Stimulated activated CD4-positive, alpha-beta T cell treated with anti-CD3 and anti-CD28 coated beads, TNF-alpha, amount 100 ng/mL, for 24 hours (primary cell): ENCODE data around the gene CCL28.
A peak's percentile ranks its signal among the peaks of the same experiment; 100 is the strongest.
"Not testable (repeated sequence)": the region's sequence is repeated elsewhere in the genome, so short reads cannot be mapped to it uniquely, and the experiment has no call there.

Experiments used
- DNase-seq, 3 experiments: peaks; one replicate each; pipeline ENCODE4 v3.0.0-alpha.2; 2020; ENCODE audit warnings: low read depth in 3 of 3

The CCL28 gene

DNA sequence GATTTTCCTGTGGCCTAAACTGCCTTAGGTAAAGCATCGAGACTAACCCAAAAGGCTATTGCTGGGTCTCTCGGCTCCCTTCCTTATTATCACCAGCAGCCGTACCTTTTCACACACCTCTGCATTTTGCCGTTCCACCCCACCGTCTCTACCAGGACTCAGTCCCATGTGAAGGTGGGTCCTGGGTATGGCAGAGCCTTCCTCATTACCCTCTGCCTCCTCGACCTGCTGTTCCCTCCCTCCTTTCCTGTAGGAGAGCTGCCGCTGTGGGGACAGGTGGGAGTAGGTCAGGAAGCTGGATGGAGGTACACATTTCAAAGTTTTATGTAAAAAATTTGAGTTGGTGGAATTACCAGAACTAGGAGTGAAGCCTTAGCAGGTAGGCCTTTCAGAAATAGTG is 1.8 kb downstream of the CCL28 start:
- no peak for DNase-seq

DNA sequence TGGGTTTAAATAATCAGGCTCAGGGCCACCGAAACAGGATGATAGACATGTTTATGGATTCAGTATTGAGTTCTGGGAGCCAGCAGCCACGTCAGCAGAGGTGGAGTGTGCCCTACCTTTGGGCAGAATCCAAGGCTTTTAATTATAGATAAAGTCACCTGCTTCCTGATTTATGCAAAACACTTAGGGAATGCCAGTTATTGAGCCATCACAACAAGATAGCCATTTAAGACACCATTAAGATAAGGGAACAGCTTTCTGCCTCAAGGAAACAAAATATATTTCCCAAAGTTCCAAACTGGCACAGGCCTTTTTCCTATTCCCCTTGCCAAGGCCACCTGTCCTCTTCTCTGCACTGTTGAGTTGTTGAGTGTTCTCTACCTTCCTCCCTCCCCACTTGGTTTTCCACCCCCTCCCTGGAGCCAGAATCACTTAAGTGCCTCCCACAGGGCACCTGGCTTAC is 2.4 kb downstream of the CCL28 start:
- DNase-seq = no peak

DNA sequence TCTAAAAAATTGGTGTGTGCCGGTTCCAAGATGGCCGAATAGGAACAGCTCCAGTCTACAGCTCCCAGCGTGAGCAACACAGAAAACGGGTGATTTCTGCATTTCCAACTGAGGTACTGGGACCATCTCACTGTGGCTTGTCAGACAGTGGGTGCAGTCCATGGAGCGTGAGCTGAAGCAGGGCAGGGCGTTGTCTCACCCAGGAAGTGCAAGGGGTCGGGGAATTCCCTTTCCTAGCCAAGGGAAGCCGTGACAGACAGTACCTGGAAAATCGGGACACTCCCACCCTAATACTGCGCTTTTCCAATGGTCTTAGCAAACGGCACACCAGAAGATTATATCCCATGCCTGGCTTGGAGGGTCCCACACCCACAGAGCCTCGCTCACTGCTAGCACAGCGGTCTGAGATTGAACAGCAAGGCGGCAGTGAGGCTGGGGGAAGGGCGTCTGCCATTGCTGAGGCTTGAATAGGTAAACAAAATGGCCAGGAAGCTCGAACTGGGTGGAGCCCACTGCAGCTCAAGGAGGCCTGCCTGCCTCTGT is 9.6 kb downstream of the CCL28 start:
- DNase-seq = not testable (repeated sequence)

DNA sequence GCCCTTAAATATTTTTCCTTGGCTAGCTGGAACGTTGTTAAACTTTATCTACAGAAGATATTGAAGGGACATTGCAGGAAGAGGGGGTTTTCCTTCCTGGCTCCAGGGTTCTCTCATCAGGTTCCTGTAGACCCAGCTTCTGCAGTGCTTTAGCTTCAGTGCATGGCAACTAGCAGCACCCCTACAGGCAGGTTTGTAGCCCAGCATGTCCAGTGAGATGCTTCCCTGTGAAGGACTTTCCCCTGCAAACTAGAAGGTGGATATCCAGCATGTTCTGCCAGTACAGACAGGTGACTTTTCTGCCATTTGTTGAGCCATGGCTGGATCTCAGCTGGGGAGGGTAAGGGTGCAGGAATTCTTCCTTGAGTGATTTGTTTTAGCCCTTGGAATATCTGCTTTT is 10.4 kb downstream of the CCL28 start:
- DNase-seq = no peak

DNA sequence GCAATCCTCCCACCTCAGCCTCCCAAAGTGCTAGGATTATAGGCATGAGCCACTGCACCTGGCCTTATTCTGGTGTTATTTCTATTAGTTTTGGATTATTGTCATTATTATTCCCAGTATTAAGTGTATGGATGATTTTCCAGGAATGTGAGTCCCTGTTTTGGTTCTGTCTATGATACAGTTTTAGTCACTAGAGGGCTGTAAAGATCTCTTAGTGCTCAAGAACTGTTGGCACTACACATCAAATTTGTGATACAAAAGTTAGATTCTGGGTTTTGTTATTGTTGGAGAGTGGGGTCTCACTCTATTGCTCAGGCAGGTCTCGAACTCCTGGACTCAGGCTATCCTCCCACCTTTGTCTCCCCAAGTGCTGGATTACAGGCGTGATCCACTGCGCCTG is 12.1 kb downstream of the CCL28 start:
- DNase-seq = no peak

DNA sequence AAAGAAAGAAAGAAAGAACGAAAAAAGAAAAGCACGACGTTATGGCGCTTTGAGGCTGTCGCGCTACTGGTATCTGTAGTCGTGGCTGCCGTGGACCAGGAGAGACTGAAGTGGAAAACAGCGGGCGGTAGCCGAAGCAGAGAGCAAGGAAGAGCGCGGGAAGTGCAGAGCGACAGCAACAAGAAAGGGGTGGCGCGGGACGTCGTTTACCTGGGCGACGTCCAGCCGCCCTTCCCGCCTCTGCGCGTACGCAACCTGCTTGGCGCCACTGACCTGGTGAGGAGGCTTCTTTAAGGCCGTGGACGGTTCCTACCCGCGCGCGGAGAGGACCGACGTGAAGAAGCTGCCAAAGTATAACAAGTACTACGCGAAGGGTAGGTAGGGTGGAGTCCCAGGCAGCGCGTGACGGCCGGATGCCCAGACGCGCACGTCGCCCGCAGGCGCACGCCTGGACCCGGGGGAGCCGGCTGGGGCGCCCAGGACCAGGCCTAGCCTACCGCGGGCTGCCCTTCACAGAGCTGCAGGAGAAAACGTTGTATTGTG is 15.4 kb downstream of the CCL28 start:
- peak; percentile 32 to 63 (median 49) for DNase-seq

DNA sequence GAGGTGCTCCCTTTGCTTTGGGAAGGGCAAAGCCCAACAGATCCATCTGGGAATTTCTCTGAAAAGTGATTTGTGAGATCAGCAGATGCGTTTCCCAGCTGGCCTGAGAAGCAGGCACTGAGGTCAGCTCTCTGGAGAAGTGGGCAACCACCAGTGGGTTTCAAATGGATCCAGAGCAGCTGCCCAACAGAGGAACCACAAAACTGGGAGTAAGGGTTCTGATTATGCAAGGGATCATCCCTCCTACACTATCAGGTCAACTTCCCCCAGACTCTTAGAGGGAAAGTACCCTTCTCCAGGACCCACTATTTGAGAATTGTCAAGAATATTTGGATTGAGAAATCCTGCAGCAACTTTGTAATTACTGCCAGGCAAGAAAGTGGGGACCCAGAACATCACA is 21.7 kb downstream of the CCL28 start:
- DNase-seq = no peak

DNA sequence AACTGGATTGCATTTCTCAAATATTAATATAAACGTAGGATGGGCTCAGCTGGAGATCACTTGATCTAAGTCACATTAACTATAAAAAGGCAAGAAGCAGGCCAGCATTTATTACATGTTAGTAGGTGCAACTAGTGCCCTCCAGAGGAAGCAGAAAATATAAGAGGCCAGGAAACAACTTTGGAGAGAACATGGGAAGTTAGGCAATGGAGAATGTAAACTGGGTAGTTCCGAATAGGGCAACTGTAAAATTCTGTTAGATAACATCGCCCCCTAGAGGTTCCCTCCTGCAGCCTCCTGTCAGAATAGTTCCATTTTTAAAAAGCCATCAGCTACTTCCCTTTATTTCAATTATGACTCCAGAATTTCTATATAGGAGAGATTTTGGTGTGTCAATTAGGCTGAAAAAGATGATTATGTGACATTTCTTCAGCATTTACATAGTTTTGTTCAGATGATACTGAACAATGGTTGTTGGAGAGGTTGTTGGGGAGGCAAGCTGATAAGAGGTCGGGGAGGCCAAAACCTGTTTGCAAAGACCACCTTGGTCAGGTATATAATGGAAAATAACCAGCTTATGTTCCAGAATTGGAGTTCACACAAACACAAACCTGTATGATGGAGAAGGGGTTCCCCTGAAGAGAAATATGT is 22.4 kb downstream of the CCL28 start:
- peak; percentile 21 to 42 (median 25) for DNase-seq

DNA sequence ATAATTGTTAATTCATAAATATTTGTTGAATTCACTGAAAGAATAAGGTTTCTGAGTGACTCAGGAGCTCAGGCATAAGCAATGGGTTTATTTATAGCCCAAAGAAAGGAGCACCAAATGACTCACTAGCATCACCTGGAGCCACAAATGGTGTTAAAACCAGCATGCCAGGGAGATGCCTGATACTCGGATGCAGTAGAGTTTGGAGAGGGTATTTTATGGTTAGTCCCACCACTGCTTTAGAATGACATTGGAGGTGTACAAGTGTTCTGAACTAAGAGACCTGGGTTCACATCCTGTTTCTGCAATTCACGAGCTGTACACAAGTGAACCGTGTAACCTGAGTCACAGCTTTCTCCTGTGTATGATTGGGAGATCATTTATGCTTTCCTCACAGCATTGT is 25.2 kb downstream of the CCL28 start:
- DNase-seq = no peak

DNA sequence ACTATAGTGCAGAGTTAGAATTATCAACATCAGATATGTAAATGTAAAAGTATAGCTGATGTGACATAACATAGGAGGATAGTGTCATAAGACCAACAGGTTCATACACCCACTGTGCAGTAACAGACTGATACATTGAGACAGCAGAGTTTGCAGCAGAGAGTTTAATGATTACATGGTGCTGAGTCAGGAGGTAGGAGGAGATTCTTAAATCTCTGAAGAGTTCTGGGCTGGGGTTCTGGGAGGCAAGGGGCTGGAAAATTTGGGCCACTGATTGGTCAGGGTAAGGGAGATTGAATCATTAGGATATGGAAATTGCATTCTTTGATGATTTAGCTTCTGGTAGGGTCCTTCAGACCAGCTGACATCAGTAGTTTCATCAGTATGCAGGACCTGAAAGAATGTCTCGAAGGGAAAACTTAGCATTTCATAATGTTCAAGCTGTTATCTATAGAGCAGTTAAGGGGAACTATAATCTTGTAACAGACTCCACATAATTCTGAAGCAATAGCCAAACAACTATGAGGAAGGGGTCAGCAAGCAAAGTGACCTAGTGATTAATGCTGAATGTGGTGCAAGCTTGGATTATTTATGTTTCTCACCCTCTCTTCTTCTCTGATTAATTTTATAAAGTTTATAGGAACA is 35.6 kb downstream of the CCL28 start:
- DNase-seq = no peak

DNA sequence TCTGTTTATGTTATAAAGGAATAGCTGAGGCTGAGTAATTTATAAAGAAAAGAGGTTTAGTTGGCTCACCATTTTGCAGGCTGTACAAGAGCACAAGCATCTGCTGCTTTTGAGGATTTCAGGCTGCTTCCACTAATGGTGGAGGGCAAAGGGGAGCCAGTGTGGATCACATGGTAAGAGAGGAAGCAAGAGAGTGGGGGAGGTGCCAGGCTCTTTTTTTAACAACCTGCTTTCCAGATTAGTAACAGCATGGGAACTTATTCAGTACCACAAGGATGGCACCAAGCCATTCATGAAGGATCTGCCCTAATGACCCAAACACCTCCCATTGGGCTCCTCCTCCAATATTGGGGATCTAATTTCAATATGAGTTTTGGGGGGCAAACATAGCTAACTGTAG is 40.4 kb downstream of the CCL28 start:
- no peak for DNase-seq

DNA sequence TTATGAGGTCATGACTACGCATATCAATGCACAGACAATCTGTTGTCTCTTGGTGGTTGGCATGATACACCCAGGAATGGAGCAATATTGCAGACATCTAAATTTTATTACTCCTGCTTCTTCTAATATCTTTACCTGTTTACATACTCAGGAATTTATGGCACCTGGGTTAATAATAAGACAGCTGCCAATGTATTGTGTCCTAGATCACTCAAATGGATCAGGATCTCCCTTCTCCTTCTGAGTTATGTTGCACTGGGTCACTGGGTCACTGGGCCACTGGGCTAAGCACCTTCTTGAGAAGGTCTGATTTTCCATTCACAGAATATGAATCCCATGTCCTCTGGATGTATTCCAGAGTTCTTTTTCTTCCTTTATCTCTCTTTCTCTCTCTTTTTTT is 41.8 kb downstream of the CCL28 start:
- no peak for DNase-seq

DNA sequence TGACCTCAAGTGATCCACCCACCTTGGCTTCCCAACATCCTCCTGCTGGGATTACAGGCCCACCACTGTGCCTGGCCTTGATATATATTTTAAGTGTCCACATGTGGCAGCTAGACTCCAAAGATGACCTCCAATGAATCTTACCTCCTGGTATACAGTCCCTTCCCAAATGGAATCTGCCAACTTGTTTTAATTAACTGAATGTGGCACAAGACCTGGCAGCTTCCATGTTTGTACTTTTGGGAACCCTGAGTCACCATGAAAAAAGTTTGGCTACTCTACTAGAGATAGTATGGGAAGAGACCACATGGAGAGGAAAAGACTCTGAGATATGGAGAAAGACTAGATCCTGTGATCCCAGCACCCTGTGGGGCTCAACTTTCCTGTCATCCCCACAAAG is 42.5 kb downstream of the CCL28 start:
- no peak for DNase-seq

DNA sequence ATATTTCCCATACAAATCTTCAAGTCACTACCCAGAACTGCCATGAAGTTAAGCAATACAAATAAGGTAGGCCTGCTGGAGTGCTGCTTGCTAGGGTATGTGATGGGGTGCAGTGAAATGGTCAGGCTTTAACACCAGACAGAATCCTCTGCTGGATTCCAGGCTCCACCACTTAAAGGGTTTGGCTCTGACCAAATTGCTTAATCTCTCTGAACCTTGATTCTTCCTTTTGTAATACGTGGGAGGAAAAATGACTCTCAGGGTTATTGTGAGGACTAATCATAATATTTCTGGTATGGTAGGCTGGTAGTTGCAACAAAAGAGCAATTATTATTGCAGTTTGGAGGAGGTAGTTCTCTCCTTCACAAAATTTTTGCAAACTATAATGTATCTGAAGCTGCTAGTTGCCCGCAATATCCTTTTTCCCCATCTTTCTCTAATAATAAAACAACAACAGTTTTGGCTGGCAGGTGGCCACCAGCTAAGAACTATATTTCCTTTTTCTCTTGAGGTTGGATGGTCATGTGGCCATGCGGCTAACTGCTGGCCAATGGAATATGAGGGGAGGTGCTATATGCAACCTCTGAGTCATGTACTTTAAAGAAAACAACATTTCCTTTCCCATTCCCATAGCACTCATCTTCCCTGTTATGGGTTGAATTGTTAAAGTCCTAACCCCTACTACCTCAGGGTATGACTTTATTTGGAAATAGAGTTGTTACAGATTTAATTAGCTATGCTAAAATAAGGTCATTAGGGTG is 44.1 kb downstream of the CCL28 start:
- no peak for DNase-seq

DNA sequence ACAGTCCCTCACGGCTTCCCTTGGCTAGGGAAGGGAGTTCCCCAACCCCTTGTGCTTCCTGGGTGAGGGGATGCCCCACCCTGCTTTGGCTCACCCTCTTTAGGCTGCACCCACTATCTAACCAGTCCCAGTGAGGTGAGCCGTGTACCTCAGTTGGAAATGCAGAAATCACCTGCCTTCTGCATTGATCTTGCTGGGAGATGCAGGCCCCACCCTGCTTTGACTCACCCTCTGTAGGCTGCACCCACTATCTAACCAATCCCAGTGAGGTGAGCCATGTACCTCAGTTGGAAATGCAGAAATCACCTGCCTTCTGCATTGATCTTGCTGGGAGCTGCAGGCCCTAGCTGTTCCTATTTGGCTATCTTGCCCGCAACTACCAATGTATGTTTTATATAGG is 44.7 kb downstream of the CCL28 start:
- DNase-seq = no peak

DNA sequence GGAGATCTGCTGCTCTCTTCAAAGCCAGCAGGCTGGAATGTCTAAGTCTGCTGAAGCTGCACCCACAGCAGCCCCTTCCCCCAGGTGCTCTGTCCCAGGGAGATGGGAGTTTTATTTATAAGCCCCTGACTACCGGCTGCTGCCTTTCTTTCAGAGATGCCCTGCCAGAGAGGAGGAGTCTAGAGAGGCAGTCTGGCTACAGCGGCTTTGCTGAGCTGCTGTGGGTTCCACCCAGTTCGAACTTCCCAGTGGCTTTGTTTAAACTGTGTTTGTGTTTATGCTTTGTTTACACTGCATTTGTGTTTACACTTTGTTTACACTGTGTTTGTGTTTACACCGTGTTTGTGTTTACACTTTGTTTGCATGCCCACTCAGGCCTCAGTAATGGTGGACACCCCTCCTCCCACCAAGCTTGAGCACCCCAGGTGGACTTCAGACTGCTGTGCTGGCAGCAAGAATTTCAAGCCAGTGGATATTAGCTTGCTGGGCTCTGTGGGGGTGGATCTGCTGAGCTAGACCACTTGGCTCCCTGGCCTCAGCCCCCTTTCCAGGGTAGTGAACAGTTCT is 45.4 kb downstream of the CCL28 start:
- DNase-seq = not testable (repeated sequence)

DNA sequence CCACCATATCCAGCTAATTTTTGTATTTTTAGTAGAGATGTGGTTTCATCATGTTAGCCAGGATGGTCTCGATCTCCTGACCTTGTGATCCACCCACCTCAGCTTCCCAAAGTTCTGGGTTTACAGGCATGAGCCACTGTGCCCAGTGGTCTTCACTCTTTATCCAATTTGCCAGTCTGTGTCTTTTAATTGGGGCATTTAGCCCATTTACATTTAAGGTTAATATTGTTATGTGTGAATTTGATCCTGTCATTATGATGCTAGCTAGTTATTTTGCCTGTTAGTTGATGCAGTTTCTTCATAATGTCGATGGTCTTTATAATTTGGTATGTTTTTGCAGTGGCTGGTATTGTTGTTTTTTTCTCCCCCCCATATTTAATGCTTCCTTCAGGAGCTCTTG is 47.0 kb downstream of the CCL28 start:
- DNase-seq = not testable (repeated sequence)

DNA sequence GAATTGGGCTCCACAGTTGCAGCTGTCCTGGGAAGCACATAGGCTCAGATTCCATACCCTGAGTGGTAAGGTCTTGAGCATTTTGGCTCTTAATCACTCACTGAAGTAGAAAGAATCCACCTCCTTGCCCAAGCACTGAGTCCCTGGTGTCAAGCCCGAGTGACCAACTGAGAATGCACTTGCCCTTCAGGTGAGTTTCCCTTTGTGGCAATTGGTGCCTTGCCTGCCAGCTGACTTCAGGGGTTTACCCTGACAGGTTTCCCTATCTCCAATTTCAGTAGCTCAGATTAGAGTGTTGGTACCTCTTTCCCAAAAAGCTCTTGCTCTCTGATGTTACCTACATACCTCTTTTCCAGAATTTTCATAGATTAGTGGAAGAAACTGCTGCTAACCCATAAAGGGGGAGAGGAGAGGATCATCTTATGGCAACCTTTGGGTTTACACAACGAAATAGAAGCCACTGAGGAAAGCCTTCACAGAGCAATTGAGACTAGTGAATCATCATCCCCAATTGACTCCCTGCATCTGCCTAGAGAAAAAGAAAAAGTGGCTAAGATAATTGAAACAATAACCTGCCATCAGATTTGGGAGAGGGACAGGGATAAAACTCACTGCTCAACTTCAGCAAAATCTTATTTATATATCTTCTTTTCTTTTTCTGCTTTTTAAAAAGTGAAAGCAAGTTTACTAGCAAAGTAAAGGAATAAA is 48.6 kb downstream of the CCL28 start:
- DNase-seq = no peak

DNA sequence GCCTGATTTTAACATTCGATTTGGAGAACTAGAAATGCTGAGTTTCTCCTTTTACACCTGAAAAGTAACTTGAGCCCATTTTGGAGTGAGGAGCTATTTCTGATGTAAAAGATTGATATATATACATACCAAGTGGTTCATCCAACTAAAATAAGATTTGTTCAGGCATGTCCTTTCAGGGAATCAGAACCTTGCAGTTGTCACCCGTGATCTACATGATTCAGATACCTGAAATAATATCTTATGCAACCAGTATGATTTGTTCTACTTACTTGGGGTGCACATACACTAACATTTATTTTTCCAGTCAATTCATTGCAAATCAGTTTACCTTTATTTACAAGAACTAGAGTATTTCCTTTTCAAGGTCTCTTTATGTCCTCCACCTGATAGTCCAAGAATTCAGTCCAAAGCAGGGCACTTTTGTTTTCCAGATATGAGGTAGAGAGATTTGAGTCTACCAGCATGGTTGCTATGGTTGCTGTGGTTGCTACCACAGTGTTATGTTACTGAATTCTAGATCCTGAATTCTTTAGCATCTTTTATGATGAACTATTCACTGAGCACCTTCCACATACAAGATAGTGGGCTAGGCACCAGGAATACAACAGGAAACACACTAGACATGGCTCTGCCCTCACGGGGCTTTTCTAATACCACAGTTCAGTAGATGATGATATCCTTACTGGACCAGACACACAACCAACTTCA is 49.3 kb downstream of the CCL28 start:
- DNase-seq = no peak

DNA sequence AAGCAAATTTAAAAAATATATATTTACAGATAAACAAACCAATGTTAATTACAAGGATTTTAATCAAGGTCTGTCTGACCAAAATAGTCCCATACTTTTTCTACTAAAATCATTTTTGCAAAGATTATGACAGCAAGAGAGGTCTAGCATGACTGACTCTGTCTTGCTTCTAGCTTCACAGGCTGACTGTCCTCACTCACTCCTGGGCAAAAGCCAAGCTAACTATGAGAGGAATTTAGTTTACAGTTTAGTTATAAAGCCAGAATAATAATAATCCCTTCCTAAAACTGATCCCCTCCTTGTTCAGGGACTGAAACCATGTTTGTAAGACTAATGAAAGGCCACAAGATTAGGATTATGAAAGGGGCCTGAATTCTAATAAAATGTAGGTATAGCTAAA is 53.5 kb downstream of the CCL28 start:
- DNase-seq = no peak

DNA sequence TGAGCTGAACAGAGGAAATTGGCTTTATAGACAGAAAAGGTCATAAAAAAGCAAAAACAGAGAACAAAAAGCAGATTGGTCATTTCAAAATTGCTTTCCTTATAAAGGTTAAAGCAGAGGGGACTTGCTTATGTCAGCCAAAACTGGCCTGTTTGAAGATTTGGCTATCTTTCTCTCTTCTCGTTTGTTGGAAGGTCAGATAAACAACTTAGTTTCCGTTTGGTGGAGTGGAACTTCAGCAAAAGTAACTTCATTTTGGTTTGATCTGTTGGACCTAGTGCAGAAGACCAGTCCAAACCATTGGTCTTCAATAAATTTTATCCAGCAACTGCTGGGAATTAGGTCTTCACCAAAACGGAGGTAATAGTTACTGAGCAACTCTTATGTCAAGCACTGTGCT is 53.9 kb downstream of the CCL28 start:
- no peak for DNase-seq
